Thyroid gland (tissue), 4 donors: Measurements from ENCODE around the gene HPN.

Source experiments
- CTCF ChIP-seq, 6 experiments: fragments of 200-600 bp in 3 of 6; fragments of 450-650 bp in 3 of 6; sonication (generic) in 3 of 6; IDR thresholded peaks; one replicate each; pipeline ENCODE4 v1.5.1; 2016 to 2019; ENCODE audit warnings: antibody characterized with exemption in 6 of 6, mild to moderate bottlenecking in 2 of 6, inconsistent platforms in 1 of 6, moderate library complexity in 1 of 6
- POLR2A ChIP-seq, 2 donors: fragments of 450-650 bp; IDR thresholded peaks; one replicate each; pipeline ENCODE4 v1.6.1; 2017; ENCODE audit warnings: antibody characterized with exemption in 2 of 2, mild to moderate bottlenecking in 2 of 2, moderate library complexity in 1 of 2

GRCh38 chr19:35043906-35044305 is 2.4 kb downstream of the HPN start:
- no peak for TF ChIP-seq POLR2A (IDR thresholded peaks at IDR 0.05)
- no peak for TF ChIP-seq CTCF (IDR thresholded peaks at IDR 0.05)
